Ecto neural progenitor cell (in vitro differentiated cells): ENCODE measurements around the gene GPANK1.

ENCODE experiments used
- DNase-seq: peaks from one replicate; pipeline ENCODE4 v3.0.0-alpha.2; 2018; ENCODE audit warnings: low spot score

The GPANK1 gene

DNA sequence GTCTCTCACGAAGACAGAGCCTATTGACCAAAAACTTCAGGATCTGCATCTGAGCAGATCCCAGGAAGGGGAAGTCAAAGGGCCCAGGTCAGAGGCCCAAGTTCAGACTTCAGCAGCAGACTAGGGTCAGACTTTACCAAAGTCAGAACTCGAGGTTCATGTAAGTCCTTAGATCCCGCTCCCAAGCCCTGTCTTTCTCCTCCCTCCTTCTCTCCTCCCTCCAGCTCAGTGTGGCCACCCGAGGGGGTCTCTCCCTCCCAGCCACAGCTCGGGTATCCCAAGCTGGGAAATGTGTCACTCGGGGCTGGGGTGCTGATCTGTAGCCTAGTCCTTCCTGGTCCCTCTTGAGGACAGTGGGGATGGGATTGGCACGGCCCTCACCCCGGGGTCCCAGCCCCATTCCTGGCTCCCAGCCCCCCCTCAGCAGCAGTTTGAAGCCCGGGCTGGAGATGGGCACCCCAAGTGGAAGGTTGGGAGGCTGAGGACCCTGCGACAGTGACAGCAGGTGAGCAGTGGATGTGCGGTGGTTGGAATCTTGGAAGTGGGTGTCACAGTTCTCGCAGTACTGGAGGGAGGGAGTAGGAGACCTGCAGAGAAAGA, 2.6 kb downstream of the GPANK1 start:
- DNase-seq: no peak

DNA sequence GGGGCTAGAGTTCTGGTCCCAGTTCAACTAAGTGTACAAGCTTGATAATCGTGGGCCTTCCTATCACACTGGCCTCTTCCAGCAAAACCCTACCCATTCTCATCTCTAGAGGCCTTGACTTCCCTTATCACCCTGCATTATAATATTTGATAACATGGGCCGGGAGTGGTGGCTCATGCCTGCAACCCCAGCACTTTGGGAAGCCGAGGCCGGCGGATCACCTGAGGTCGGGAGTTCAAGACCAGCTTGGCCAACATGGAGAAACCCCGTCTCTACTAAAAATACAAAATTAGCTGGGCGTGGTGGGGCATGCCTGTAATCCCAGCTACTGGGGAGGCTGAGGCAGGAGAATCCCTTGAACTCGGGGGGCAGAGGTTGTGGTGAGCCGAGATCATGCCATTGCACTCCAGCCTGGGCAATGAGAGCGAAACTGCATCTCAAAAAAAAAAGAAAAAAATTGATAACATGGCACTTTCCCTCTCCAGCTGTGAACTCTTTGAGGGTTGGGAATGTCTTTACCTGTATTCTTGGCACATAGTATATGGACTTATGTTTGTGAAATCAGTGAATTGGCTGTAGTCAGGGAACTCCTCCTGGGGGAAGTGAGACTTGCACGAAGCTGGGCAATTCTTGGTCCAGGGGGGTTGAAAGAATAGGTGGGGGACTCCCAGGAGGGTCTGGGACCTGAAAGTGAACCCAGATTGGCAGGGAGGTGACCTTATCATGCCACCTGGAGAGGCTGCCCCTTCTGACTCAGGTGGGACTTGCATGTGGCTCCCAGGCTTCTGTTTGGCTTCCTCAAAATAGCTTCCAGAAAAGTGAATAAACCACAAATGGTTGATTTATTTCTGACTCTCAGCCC, 3.3 kb downstream of the GPANK1 start:
- no peak for DNase-seq

GRCh38 chr6:31660381-31661261, 4.2 kb downstream of the GPANK1 start, which contains the start of gene C6orf47:
TSS of gene C6orf47 (minus strand) at chr6:31660778. CDS start at chr6:31659947, 831 bp downstream.
- peak; percentile 89 for DNase-seq

DNA sequence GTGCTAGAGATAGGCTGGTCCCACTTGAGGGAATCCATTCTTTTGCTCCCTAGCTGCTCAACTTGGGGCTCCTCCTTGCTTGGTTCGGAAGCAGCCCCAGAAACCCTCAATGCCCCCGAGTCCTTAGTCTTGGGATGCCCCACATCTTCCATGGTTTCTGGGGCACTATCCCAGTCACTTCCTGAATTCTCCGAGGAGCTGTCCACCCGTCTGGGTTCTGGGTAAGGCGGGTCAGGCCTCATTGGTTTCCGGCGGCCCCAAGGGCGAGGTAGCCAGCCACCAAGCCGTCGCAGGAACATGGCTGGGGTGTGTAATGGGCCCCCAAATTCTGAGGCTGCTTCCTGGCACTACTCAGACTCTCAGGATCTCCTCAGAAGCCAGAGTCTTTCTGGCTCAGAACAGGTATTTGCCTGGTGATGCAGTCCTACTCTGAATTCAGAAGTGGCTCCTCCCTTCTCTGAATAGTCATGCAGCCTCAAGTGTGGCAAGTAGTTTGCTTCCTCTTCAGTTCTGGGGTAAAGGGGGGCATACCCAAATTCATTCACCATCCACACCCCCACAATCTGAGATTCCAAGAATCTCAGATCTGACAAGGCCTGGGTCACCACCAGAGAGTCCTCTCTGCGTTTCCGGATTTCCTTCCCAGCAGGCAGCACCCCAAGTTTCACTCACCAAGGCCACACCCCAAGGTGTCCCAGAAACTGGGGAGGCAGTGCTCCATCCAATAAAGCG, 5.0 kb downstream of the GPANK1 start:
- DNase-seq: no peak

- no peak for DNase-seq
These were observed 5.7 kb downstream of the GPANK1 start for GRCh38 chr6:31658983-31659648.

DNA sequence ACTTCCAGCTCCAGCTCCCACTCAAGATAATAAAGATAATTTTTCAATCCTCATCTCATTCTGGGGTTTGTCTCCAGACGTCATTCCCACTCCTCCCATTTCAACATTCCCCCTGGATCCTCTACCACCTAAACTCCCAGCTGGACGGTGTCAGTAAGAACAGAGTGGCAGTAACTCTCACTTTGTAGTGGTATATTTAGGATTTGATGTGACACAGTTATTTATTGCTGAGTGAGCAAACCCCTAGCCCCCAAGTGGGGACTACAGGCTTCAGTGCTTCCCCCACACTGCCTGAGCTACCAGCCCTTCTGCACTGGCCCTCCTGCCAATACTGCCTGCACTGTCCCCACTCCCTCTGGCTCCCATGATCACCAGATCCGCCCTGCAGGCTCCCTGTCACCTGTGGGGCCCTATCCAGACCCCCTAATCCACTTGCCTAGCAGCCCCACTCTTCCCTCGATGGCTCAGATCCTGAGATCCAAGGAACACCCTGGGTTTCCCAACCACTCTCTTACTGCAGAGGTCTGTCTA, 6.6 kb downstream of the GPANK1 start:
- DNase-seq: no peak

DNA sequence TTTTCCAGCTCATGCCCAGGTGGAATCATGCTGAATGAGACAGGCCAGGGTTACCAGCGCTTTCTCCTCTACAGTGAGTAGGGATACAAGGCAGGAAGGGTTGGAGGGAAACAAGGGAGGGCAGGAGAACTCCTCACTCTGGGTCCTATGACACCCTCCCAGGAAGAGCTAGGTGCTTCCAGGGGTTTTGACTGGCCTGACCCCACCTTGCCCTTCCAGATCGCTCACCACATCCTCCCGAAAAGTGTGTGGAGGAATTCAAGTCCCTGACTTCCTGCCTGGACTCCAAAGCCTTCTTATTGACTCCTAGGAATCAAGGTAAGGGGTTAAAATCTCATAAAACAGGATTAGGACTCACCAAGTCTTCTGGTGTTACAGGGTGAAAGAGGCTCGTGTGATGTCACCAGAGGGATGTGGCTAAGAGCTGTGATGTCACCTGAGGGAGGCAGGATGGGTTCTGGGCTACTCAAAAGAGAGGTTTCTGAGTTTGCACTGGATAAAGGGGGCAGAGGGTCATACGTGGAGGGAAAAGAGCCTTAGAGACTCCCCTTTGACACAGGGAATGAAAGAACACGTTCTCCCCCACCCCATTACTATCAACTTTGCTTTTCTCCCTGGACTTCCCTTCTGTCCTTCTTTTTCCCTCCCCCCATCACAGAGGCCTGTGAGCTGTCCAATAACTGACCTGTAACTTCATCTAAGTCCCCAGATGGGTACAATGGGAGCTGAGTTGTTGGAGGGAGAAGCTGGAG, 7.2 kb downstream of the GPANK1 start:
- DNase-seq: no peak

- DNase-seq: no peak
These were observed 9.2 kb downstream of the GPANK1 start, which contains the start of gene APOM for GRCh38 chr6:31655349-31656237. TSS of gene APOM (plus strand) at chr6:31655894. CDS start at chr6:31655967, 73 bp downstream.

DNA sequence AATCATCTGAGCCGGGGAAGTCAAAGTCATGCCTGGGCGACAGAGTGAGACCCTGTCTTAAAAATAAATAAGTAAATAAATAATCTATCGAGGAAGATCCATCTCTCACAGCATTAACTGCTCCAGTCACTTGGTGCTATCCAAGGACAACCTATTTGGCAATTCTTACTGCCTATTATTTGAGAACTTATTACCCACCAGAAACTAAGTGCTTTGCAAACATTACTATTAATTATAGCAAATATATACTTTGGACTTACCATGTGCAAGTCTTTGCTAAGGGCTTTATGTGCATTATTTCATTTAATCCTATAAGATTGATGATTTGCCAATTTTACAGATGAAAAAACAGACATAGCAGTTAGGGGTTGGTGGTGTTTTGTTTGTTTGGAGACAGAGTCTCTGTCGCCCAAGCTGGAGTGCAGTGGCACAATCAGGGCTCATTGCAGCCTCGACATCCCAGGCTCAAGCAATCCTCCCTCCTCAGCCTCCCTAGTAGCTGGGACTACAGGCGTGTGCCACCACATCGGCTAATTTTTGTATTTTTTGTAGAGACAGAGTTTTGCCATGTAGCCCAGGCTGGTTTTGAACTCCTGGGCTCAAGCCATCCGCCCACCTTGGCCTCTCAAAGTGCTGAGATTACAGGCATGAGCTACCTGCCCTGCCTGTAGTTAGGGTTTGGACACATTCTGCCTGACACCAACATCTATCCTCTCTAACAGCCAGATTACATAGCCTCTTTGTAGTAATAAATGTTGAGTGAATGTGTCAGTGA, 10.0 kb downstream of the GPANK1 start:
- DNase-seq: no peak

DNA sequence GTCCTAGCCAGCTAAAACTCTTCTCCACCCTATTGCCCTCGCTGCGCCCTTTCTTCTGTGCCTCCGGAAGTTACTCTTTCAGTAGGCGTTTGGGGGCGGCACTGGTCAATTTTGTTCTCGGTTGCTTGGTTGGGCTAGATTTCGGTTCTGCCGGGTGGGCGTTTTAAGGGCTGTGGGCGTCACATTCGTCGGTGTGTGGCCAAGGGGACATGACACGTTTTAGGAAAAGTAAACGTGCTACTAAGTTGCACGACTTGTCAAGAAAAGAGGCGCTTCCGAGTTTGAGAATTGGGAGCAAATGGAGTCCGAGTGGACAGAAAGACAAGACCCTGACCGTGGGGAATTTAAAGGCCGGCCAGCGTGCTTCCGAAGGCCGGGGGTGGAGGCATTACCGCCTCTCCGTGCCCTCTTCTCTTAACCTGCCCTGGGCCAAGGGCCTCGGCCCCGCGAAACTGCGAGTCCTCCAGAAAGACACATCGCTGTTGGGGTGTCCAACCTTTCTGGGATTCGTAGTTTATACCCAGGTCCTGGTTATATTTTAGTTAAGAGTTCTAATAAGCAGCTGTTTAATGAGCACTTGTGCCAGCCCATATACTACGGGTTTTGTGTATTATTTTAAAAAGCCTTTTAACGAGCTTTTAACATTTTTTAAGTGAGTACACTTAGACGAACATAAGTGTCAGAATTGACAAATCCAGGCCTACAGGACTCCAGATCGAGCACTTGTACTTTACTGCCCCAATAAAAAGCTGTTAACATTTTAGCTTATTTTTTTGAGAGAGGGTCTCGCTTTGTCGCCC, 11.7 kb downstream of the GPANK1 start:
- no peak for DNase-seq

DNA sequence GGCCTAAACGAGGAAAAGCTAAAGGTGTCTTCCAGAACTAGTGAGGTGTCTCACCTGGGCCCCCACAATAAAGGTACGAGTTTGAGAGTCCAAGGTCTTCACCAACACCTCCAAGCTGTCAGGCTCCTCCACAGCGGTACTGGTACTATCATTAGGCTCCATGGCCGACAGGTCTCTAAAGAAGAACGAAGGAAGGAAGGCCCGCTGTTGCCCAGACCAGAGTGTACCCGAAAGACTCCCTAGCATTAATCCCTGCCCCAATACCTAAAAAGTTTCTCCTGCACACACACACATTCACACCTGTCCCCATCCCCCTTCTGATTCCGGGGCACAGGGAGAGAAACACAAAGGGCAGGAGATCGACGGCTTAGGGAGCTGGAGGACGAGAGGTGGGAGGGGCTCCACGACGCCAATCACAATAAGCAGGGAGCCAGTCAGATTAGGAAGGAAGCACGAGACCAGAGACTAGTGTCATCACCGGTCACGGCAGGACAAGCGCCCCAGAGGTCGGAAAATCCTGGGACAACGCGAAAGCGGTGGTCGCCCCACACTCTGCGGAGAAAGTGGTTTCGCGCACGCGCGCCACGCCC, 13.1 kb downstream of the GPANK1 start:
- DNase-seq: no peak

- no peak for DNase-seq
These were observed 19.5 kb downstream of the GPANK1 start for GRCh38 chr6:31645325-31645724.

GRCh38 chr6:31643818-31644454, 20.9 kb downstream of the GPANK1 start:
- DNase-seq: no peak

DNA sequence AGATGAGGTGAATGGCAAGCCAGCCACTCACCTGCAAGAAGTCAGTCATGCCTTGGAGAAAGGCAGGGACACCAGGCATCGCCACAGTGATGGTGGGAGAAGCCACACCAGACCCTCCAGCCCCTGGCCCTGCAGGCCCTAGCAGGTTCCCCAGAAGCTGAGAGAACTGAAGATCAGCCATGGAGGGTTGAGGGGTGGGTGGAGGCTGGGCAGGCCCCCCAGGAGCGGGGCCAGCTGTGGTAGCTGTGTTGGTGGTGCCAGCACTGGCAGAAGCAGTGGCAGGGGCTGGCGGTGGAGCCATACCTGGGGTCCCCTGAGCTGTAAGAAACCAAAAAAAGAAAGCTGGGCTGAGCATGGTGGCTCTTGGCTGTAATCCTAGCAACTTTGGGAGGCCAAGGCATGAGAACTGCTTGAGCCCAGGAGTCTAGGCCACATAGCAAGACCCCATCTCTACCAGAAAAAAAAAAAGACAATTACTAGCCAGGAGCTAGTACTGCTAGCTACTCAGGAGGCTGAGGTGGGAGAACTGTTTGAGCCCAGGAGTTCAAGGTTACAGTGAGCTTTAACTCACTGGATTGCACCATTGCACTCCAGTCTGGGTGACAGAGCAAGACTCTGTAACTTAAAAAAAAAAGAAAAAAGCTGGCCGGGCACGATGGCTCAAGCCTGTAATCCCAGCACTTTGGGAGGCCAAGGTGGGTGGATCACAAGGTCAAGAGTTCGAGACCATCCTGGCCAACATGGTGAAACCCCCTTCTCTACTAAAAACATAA, 21.8 kb downstream of the GPANK1 start:
- DNase-seq: no peak

DNA sequence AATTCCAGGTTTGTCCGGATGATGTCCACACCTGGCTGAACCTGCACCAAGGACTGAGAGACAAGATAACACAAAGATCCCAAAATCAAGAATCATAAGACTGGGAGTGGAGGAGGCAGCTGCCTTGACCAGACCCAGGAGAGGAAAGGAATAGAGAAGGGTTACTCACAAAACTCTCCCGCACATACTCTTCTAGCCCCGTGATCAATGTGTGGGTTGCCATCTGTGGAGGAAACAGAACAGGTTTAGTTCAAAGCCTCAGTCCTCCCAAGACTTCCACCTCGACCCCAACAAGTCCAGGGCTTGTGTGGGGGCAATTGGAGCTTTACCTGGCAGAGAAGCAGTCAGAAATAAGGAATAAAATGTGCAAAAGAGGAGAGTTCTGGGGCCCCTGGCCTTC, 23.4 kb downstream of the GPANK1 start:
- no peak for DNase-seq

DNA sequence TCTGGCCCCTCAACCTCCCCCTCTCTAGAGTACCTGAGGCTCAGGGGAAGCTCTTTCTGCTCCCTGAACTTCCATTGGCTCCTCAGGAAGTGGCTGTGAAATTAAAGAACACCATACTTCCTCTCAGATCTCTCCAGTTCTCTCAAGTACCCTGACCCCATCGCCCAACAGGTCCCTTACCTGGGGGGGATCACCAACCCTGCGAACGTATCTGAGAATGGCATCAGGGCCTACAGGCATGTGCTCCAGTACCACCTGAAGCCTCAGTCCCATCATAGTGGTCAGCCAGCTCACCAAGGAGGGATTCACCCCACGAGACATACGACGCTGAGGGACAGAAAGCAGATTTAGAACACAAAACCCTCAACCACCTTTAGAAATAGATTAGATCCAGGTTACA, 24.2 kb downstream of the GPANK1 start:
- DNase-seq: no peak
